ENCODE data around the gene DRAP1. TPM values are rescaled to one million over a fixed set of nuclear protein-coding genes. Genes with fewer than 3 reads are reported as not detected.

DRAP1 gene
- total and polyA plus RNA-seq, 11 donors, result 76.5 to 180 (median 104) TPM

DNA sequence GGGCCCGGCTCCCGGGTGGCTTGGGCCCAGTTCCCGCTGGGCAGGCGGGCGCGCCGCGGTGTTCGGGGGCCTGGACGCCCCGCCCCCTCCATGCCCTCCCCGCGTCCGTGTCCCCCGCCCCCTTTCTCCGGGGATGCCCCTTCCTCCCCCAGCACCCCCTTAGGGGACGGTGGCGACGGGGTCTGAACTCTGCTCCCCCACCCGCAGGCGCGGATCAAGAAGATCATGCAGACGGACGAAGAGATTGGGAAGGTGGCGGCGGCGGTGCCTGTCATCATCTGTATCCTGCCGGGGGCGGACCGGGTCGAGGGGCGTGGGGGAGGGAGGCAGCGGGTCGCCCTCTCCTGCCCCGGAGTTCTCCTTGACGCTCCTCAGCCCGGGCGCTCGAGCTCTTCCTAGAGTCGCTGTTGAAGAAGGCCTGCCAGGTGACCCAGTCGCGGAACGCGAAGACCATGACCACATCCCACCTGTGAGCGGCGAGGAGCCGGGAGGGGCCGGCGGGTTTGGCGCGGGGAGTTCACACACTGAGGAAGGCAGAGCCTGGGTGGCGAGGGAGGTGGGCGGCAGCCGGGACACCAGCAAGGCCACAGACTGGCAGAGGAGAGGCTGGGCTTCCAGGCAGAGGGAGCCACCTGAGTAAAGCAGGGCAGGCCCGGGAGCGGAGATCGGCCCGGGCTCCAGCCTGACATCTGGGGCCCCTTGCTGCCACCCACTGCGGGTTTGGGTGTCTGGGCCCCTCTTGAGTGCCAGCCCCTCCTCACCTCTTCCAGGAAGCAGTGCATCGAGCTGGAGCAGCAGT is 546 bp downstream of the DRAP1 start:
- Histone ChIP-seq H3K27me3 (no peaks in the 10 kb centered on the region), H3K27ac (peak overlapping the region; percentile 75 to 98 (median 92)), H3K36me3 (peaks cover 0 to 29% (median 17%) of the 10 kb centered on the region in 9 donors), H3K4me1 (peaks cover 16 to 52% (median 46%) of the 10 kb centered on the region in 12 donors), H3K4me3 (peak overlapping the region; percentile 85 to 100 (median 95)), H3K9me3 (no peaks in the 10 kb centered on the region)
- 1 to 2% (median 1%) methylated on average over 20 to 60 of the region's 60 CpGs for WGBS, 4 donors
- ATAC-seq (peak in 3 of 4 donors; percentile 0 to 38 (median 36)), DNase-seq (peak in 2 of 5 donors; percentile 62 to 64)
- intact Hi-C loops (cut with DNase I), result loop anchor here in 9 of 10 donors (1.0 to 5.0 kb wide), 8 partner anchors 29 to 256 kb away; partner anchors contain the start of genes SART1 (in 4 of the 9), FIBP (in 3 of the 9), CCDC85B (in 1 of the 9) and MUS81 (in 1 of the 9)
- no peak for TF ChIP-seq POLR2A (IDR thresholded peaks at IDR 0.05)
- TF ChIP-seq, protein P1, sequence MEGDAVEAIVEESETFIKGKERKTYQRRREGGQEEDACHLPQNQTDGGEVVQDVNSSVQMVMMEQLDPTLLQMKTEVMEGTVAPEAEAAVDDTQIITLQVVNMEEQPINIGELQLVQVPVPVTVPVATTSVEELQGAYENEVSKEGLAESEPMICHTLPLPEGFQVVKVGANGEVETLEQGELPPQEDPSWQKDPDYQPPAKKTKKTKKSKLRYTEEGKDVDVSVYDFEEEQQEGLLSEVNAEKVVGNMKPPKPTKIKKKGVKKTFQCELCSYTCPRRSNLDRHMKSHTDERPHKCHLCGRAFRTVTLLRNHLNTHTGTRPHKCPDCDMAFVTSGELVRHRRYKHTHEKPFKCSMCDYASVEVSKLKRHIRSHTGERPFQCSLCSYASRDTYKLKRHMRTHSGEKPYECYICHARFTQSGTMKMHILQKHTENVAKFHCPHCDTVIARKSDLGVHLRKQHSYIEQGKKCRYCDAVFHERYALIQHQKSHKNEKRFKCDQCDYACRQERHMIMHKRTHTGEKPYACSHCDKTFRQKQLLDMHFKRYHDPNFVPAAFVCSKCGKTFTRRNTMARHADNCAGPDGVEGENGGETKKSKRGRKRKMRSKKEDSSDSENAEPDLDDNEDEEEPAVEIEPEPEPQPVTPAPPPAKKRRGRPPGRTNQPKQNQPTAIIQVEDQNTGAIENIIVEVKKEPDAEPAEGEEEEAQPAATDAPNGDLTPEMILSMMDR (IDR thresholded peaks at IDR 0.05), result no peak

GRCh38 chr11:65920372-65920802 is 1.2 kb downstream of the DRAP1 start:
- TF ChIP-seq, protein P1 (IDR thresholded peaks at IDR 0.05), result no peak
- no peak for TF ChIP-seq POLR2A (IDR thresholded peaks at IDR 0.05)
- H3K36me3 ChIP-seq, result peaks cover 0 to 29% (median 17%) of the 10 kb centered on the region in 9 donors
- H3K4me1 ChIP-seq, result peaks cover 16 to 46% (median 40%) of the 10 kb centered on the region in 12 donors
- peak overlapping the region in 7 of 12 donors; percentile 89 to 98 (median 93) for H3K27ac ChIP-seq
- ATAC-seq (no peak), DNase-seq (peak in 1 of 5 donors; percentile 13)
- intact Hi-C loops (cut with DNase I), result loop anchor here in 5 of 10 donors (5.0 kb wide), 3 partner anchors 37 to 42 kb away; partner anchors contain the start of gene SART1 (in 2 of the 5)
- peak overlapping the region; percentile 85 to 100 (median 95) for H3K4me3 ChIP-seq
- H3K27me3 ChIP-seq, result no peaks in the 10 kb centered on the region
- 54 to 72% (median 64%) methylated on average over 11 to 15 of the region's 15 CpGs for WGBS, 4 donors
- no peaks in the 10 kb centered on the region for H3K9me3 ChIP-seq

GRCh38 chr11:65921033-65921555 is 1.9 kb downstream of the DRAP1 start:
- no peaks in the 10 kb centered on the region for H3K9me3 ChIP-seq
- H3K36me3 ChIP-seq, result peaks cover 0 to 29% (median 17%) of the 10 kb centered on the region in 9 donors
- intact Hi-C loops (cut with DNase I), result loop anchor here in 5 of 10 donors (5.0 kb wide), 3 partner anchors 36 to 41 kb away; partner anchors contain the start of gene SART1 (in 2 of the 5)
- DNase-seq (no peak), ATAC-seq (no peak)
- H3K4me1 ChIP-seq, result peaks cover 16 to 38% (median 33%) of the 10 kb centered on the region in 12 donors
- TF ChIP-seq, protein P1 (IDR thresholded peaks at IDR 0.05), result no peak
- TF ChIP-seq POLR2A (IDR thresholded peaks at IDR 0.05), result no peak
- H3K4me3 ChIP-seq, result peak overlapping the region in 3 of 12 donors; percentile 87 to 100 (median 96)
- H3K27ac ChIP-seq, result no peak overlapping the region
- H3K27me3 ChIP-seq, result no peaks in the 10 kb centered on the region
- 83 to 91% (median 87%) methylated on average over 12 of the region's 12 CpGs for WGBS, 4 donors

DNA sequence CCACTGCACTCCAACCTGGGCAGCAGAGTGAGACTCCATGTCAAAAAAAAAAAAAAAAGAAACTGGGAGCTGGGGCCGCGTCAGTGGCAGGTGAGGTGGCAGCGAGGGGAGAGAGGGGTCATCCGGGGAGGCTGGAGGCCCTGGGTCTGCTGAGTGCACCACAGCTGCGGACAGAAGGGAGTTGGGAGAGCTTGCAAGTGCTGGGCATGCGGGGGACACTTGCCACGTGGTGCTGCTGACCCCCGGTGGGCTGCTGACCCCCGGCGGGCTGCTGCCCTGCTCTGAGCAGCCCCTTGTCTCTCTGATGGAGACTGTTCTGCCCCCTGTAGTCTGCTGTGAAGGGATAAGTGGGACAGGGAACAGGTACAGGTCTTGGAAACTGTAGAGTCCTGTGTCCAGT is 2.6 kb downstream of the DRAP1 start:
- intact Hi-C loops (cut with DNase I), result loop anchor here in 5 of 10 donors (5.0 kb wide), 3 partner anchors 35 to 40 kb away; partner anchors contain the start of gene SART1 (in 2 of the 5)
- WGBS, 4 donors, result 88 to 91% (median 89%) methylated on average over 10 of the region's 10 CpGs
- no peak for DNase-seq

More for the DNA sequence above, 2.6 kb downstream of the DRAP1 start:
- TF ChIP-seq, protein P1 (IDR thresholded peaks at IDR 0.05), result no peak
- no peak for TF ChIP-seq POLR2A (IDR thresholded peaks at IDR 0.05)
- no peaks in the 10 kb centered on the region for H3K9me3 ChIP-seq
- no peak overlapping the region for H3K4me3 ChIP-seq
- no peak overlapping the region for H3K27ac ChIP-seq
- peaks cover 0 to 29% (median 17%) of the 10 kb centered on the region in 9 donors for H3K36me3 ChIP-seq
- ATAC-seq, result no peak
- no peaks in the 10 kb centered on the region for H3K27me3 ChIP-seq
- peaks cover 15 to 31% (median 25%) of the 10 kb centered on the region in 12 donors for H3K4me1 ChIP-seq
